Suppressor macrophage treated with lipopolysaccharide for 4 hours (primary cell): Measurements from ENCODE around the gene PRSS27.
"Not testable (repeated sequence)": the region's sequence is repeated elsewhere in the genome, so short reads cannot be mapped to it uniquely, and the experiment has no call there.

Experiments used
- DNase-seq: peaks from one replicate; pipeline ENCODE4 v3.0.0-alpha.2; 2020

PRSS27 gene

GRCh38 chr16:2692251-2692947, 27.6 kb downstream of the PRSS27 start:
- no peak for DNase-seq

- DNase-seq = no peak
These were observed 28.4 kb downstream of the PRSS27 start for GRCh38 chr16:2691491-2692248.

GRCh38 chr16:2690852-2691251, 29.2 kb downstream of the PRSS27 start:
- no peak for DNase-seq

- DNase-seq = peak; percentile 27
These were observed 29.8 kb downstream of the PRSS27 start for GRCh38 chr16:2689968-2690801.

GRCh38 chr16:2689422-2689821, 30.6 kb downstream of the PRSS27 start:
- DNase-seq = not testable (repeated sequence)

GRCh38 chr16:2687531-2688308, 32.3 kb downstream of the PRSS27 start:
- DNase-seq = no peak

- DNase-seq = peak; percentile 82
These were observed 33.0 kb downstream of the PRSS27 start for GRCh38 chr16:2686912-2687507.

- DNase-seq = not testable (repeated sequence)
These were observed 33.9 kb downstream of the PRSS27 start for GRCh38 chr16:2686075-2686474.

GRCh38 chr16:2683041-2683440, 37.0 kb downstream of the PRSS27 start:
- DNase-seq = peak; percentile 36

- DNase-seq = peak; percentile 99
These were observed 37.6 kb downstream of the PRSS27 start, which contains the start of gene KCTD5 for GRCh38 chr16:2682209-2683021. KCTD5 (plus strand) TSS chr16:2682523; CDS start chr16:2682549, 26 bp downstream.

- DNase-seq = not testable (repeated sequence)
These were observed 39.7 kb downstream of the PRSS27 start for GRCh38 chr16:2680360-2680759.

GRCh38 chr16:2679902-2680301, 40.1 kb downstream of the PRSS27 start:
- DNase-seq = not testable (repeated sequence)

GRCh38 chr16:2678206-2678965, 41.6 kb downstream of the PRSS27 start:
- not testable (repeated sequence) for DNase-seq

GRCh38 chr16:2676937-2677336, 43.1 kb downstream of the PRSS27 start:
- DNase-seq = not testable (repeated sequence)

- no peak for DNase-seq
These were observed 44.3 kb downstream of the PRSS27 start for GRCh38 chr16:2675714-2676113.

GRCh38 chr16:2675021-2675420, 45.0 kb downstream of the PRSS27 start:
- no peak for DNase-seq

GRCh38 chr16:2673066-2673999, 46.7 kb downstream of the PRSS27 start:
- DNase-seq = peak; percentile 99

- DNase-seq = no peak
These were observed 48.3 kb downstream of the PRSS27 start for GRCh38 chr16:2671741-2672140.

- DNase-seq = not testable (repeated sequence)
These were observed 48.8 kb downstream of the PRSS27 start for GRCh38 chr16:2671193-2671592.
